Glutamatergic neuron (in vitro differentiated cells): Measurements from ENCODE around the gene ATP1A3. TPM values are rescaled to one million over a fixed set of nuclear protein-coding genes. Genes with fewer than 3 reads are reported as not detected.

Experiments used
- DNase-seq: peaks from one replicate; pipeline ENCODE4 v3.0.0; 2022
- H3K27ac Mint-ChIP-seq: one replicate; pipeline ENCODE4 v1.8.0; 2020; ENCODE audit warnings: mild to moderate bottlenecking, mixed read lengths, inconsistent platforms; ENCODE audit not compliant: unreplicated experiment
- H3K27me3 Mint-ChIP-seq: one replicate; pipeline ENCODE4 v1.8.0; 2020; ENCODE audit warnings: mild to moderate bottlenecking, moderate library complexity, mixed read lengths, inconsistent platforms; ENCODE audit not compliant: unreplicated experiment
- H3K36me3 Mint-ChIP-seq: one replicate; pipeline ENCODE4 v1.8.0; 2020; ENCODE audit warnings: mild to moderate bottlenecking, mixed read lengths, inconsistent platforms; ENCODE audit not compliant: unreplicated experiment
- H3K4me1 Mint-ChIP-seq: one replicate; pipeline ENCODE4 v1.8.0; 2020; ENCODE audit warnings: mild to moderate bottlenecking, low read depth, mixed read lengths, inconsistent platforms; ENCODE audit not compliant: unreplicated experiment
- H3K4me3 Mint-ChIP-seq: one replicate; pipeline ENCODE4 v1.8.0; 2020; ENCODE audit warnings: mild to moderate bottlenecking, mixed read lengths, inconsistent platforms; ENCODE audit not compliant: unreplicated experiment
- H3K9me3 Mint-ChIP-seq: one replicate; pipeline ENCODE4 v1.8.0; 2020; ENCODE audit warnings: mild to moderate bottlenecking, moderate library complexity, mixed read lengths, inconsistent platforms; ENCODE audit not compliant: unreplicated experiment
- total RNA-seq: library from RNA; stranded (reverse); fragmentation: NEBNext Ultra II Directional; extraction: Animal tissue kit (Norgen Biotek cat#: 25700); gene quantifications from one replicate; pipeline ENCODE4 v1.2.1, GENCODE V29; 2021; ENCODE audit not compliant: unreplicated experiment
- TF ChIP-seq, protein P1 (sequence below): fragments of 200-600 bp; sonication (generic); IDR thresholded peaks from one replicate; pipeline ENCODE4 v1.5.0; 2021; ENCODE audit not compliant: partially characterized antibody, unreplicated experiment

ATP1A3 gene
- total RNA-seq, 1 donor from 2014 or later: 650 TPM

DNA sequence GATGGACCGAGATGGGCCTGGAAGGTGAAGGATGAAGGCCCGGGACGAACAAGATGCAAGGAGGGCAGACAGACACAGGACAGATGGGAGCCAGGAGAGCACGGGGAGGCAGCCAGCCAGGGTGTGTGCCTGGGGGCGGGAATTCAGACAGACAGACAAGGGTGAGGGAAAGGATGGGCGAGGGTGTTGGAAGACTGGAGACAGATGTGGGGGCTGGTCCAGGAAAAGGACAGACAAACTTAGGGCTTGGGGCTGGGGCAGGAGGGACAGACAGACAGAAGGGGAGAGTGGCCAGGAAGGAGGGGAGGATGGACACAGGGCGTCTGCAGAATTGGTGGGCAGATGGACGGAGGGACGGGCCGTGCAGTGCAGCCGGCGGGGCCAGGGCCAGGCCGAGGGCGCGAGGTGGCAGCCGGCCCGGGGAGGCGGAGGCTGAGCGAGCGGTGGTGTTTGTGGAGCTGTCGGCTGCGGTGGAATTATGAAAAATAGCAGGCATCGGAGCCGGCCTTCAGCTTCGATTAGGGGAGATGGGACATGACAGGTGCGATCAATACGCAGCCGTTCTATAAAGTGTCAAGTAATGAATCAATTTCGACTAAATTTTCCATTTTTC, 61.2 kb downstream of the ATP1A3 start:
- Mint-ChIP-seq H3K27me3 (peaks cover 27% of the 10 kb centered on the region), H3K4me1 (peaks cover 56% of the 10 kb centered on the region), H3K9me3 (peaks cover 21% of the 10 kb centered on the region), H3K27ac (peak overlapping the region; percentile 94), H3K36me3 (no peaks in the 10 kb centered on the region), H3K4me3 (peak overlapping the region; percentile 80)
- peak; percentile 67 for DNase-seq
- TF ChIP-seq, protein P1, sequence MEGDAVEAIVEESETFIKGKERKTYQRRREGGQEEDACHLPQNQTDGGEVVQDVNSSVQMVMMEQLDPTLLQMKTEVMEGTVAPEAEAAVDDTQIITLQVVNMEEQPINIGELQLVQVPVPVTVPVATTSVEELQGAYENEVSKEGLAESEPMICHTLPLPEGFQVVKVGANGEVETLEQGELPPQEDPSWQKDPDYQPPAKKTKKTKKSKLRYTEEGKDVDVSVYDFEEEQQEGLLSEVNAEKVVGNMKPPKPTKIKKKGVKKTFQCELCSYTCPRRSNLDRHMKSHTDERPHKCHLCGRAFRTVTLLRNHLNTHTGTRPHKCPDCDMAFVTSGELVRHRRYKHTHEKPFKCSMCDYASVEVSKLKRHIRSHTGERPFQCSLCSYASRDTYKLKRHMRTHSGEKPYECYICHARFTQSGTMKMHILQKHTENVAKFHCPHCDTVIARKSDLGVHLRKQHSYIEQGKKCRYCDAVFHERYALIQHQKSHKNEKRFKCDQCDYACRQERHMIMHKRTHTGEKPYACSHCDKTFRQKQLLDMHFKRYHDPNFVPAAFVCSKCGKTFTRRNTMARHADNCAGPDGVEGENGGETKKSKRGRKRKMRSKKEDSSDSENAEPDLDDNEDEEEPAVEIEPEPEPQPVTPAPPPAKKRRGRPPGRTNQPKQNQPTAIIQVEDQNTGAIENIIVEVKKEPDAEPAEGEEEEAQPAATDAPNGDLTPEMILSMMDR: no peak

DNA sequence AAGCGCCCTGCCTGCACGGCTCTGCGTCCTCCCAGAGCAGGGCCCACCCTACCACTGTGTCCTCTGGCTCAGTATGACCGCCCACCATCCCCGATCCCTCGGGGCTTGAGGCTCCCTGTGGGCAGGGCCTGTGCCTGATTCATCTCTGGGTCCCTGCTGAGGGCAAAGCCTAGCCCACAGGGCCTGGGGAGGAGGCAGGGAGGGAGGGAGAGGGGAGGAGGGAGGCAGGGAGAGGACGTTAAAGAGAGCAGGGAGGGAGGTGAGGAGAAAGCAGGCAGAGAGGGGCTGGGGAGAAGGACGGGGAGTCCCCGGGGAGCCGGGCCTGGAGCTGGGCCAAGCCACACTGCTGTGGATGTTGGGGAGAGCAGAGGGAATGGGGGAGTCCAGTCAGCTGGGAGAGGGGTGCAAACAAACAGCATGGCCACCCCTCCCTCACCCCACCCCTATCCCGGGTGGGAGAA, 61.7 kb downstream of the ATP1A3 start:
- TF ChIP-seq, protein P1: no peak
- Mint-ChIP-seq H3K9me3 (peaks cover 21% of the 10 kb centered on the region), H3K4me3 (peak overlapping the region; percentile 80), H3K4me1 (peaks cover 53% of the 10 kb centered on the region), H3K27me3 (peaks cover 27% of the 10 kb centered on the region), H3K36me3 (no peaks in the 10 kb centered on the region), H3K27ac (peak overlapping the region; percentile 94)
- peak; percentile 69 for DNase-seq

DNA sequence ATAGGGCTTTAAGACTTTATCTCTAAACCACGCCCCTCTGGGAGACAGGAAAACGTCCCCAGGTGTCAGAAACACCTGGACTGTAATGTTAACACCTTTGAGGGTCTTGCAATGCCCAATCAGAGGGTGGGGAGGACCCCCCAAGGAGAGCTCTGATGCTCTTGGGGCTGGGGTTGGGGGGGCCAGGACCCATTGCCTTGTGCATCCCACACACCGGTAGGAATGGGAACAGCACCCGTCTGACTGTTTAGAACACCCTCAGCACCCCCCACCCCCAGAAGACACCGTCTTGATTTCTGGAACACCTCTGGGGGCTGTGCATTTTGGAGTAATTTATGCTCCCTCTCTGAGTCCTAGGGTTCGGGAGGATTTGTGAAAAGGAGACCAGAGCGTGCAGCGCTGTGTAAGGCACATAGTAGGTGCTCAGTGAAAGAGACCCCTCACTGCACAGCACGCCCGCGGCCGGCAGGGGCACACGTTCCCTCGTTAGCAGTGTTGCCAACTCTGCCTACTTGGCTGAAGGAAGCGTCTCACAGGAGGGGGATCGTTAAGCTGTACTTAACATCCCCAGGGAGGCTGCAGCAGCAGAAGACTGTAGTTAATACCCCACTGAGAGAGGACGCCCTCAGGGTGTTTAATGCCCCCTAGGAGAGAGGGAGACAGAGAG, 63.0 kb downstream of the ATP1A3 start:
- Mint-ChIP-seq H3K4me3 (no peak overlapping the region), H3K27ac (no peak overlapping the region), H3K4me1 (peaks cover 45% of the 10 kb centered on the region), H3K36me3 (no peaks in the 10 kb centered on the region), H3K9me3 (peaks cover 21% of the 10 kb centered on the region), H3K27me3 (peaks cover 24% of the 10 kb centered on the region)
- TF ChIP-seq, protein P1: peak; percentile 62
- DNase-seq: peak; percentile 42

DNA sequence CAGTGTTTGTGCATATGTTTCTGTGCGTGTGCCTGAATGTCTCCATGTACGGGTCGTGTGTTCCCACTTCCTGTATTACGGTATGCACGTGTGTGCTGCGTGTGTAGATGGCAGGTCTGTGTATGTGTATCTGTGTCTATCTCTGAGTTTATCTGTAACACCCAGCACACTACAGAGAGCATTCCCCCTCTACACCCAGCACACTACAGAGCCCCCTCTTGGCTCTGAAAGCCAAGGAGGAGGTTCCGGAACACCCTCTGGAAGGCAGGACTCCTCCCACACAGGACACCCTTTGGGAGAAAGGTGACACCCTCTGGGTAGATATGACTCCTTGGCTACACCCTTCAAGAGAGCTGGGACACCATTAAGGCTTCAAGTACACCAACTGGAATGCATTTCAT, 63.7 kb downstream of the ATP1A3 start:
- peaks cover 23% of the 10 kb centered on the region for H3K27me3 Mint-ChIP-seq
- DNase-seq: no peak
- no peaks in the 10 kb centered on the region for H3K36me3 Mint-ChIP-seq
- no peak overlapping the region for H3K27ac Mint-ChIP-seq
- peaks cover 20% of the 10 kb centered on the region for H3K9me3 Mint-ChIP-seq
- no peak overlapping the region for H3K4me3 Mint-ChIP-seq
- H3K4me1 Mint-ChIP-seq: peaks cover 43% of the 10 kb centered on the region
- TF ChIP-seq, protein P1: no peak

DNA sequence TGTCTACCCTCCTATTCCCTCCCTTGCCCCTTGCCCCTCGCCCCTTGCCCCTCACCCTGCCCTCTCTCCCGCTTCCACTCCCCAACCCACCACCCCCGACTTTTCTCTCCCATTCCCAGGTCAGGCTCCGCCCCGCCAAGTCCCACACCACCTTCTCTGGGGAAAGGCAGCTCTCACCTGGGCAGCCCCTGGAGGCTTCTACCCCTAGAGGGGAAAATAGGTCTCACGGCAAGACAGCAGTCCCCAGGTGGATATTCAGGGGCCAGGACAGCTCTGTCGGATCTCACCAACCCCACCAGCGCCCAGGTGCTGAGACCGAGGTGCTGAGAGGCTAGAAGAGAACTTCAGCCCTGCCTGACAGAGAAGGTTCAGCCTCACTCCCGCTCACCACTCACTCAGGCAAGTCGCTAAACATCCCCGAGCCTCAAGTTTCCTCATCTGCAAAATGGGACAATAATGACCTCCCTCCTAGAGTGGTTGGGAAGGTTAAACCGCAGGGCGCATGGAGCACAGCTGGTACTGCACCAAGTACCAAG, 64.4 kb downstream of the ATP1A3 start:
- peaks cover 20% of the 10 kb centered on the region for H3K27me3 Mint-ChIP-seq
- H3K9me3 Mint-ChIP-seq: peaks cover 17% of the 10 kb centered on the region
- no peak overlapping the region for H3K27ac Mint-ChIP-seq
- H3K36me3 Mint-ChIP-seq: no peaks in the 10 kb centered on the region
- DNase-seq: no peak
- peaks cover 36% of the 10 kb centered on the region for H3K4me1 Mint-ChIP-seq
- peak overlapping the region; percentile 78 for H3K4me3 Mint-ChIP-seq
- TF ChIP-seq, protein P1: no peak
